GM19452 (cell line): ENCODE results near the gene PPP4R2.

Experiments
- ATAC-seq: cut with Tn5 transposase; IDR thresholded peaks from one replicate; pipeline ENCODE4 v1.9.1; 2021; ENCODE audit not compliant: unreplicated experiment

The PPP4R2 gene

GRCh38 chr3:72996473-72997333, at the start of gene PPP4R2:
Gene PPP4R2 (plus strand): TSS chr3:72996811. CDS start chr3:72997038, 227 bp downstream.
- ATAC-seq: peak; percentile 93

- no peak for ATAC-seq
Measured at GRCh38 chr3:72947715-72948490, 48.7 kb upstream of the PPP4R2 start.

GRCh38 chr3:72949016-72949415, 47.6 kb upstream of the PPP4R2 start:
- ATAC-seq: no peak

GRCh38 chr3:72950372-72950771, 46.2 kb upstream of the PPP4R2 start:
- ATAC-seq: no peak

- no peak for ATAC-seq
Measured at GRCh38 chr3:72950801-72951200, 45.8 kb upstream of the PPP4R2 start.

- peak; percentile 53 for ATAC-seq
Measured at GRCh38 chr3:72951259-72951722, 45.3 kb upstream of the PPP4R2 start.

- ATAC-seq: no peak
Measured at GRCh38 chr3:72953325-72953956, 43.2 kb upstream of the PPP4R2 start.

- no peak for ATAC-seq
Measured at GRCh38 chr3:72957297-72957696, 39.3 kb upstream of the PPP4R2 start.

GRCh38 chr3:72959336-72959735, 37.3 kb upstream of the PPP4R2 start:
- no peak for ATAC-seq

- no peak for ATAC-seq
Measured at GRCh38 chr3:72960812-72961518, 35.6 kb upstream of the PPP4R2 start.

GRCh38 chr3:72961752-72962151, 34.9 kb upstream of the PPP4R2 start:
- no peak for ATAC-seq

GRCh38 chr3:72962317-72962716, 34.3 kb upstream of the PPP4R2 start:
- no peak for ATAC-seq

- no peak for ATAC-seq
Measured at GRCh38 chr3:72964633-72965032, 32.0 kb upstream of the PPP4R2 start.

- ATAC-seq: no peak
Measured at GRCh38 chr3:72968266-72968664, 28.3 kb upstream of the PPP4R2 start.

- ATAC-seq: no peak
Measured at GRCh38 chr3:72969766-72970165, 26.8 kb upstream of the PPP4R2 start.

GRCh38 chr3:72970942-72971341, 25.7 kb upstream of the PPP4R2 start:
- no peak for ATAC-seq

GRCh38 chr3:72972706-72973030, 23.9 kb upstream of the PPP4R2 start:
- ATAC-seq: no peak

- no peak for ATAC-seq
Measured at GRCh38 chr3:72973031-72973723, 23.4 kb upstream of the PPP4R2 start.

GRCh38 chr3:72973786-72974185, 22.8 kb upstream of the PPP4R2 start:
- ATAC-seq: no peak

- no peak for ATAC-seq
Measured at GRCh38 chr3:72974956-72975355, 21.7 kb upstream of the PPP4R2 start.
